Stimulated activated CD8-positive, alpha-beta memory T cell treated with anti-CD3 and anti-CD28 coated beads, Interleukin-15, amount 100 ng/mL, for 24 hours (primary cell): ENCODE results near the gene TTC39A.
"Not testable (repeated sequence)": the region's sequence is repeated elsewhere in the genome, so short reads cannot be mapped to it uniquely, and the experiment has no call there.

Experiments
- DNase-seq: peaks from one replicate; pipeline ENCODE4 v3.0.0-alpha.2; 2020; ENCODE audit warnings: low read depth

TTC39A gene

GRCh38 chr1:51266181-51266580 is 64.2 kb downstream of the TTC39A start:
- no peak for DNase-seq

- DNase-seq = no peak
Measured at GRCh38 chr1:51265618-51266017, 64.7 kb downstream of the TTC39A start.

- no peak for DNase-seq
Measured at GRCh38 chr1:51264451-51264850, 65.9 kb downstream of the TTC39A start.

DNA sequence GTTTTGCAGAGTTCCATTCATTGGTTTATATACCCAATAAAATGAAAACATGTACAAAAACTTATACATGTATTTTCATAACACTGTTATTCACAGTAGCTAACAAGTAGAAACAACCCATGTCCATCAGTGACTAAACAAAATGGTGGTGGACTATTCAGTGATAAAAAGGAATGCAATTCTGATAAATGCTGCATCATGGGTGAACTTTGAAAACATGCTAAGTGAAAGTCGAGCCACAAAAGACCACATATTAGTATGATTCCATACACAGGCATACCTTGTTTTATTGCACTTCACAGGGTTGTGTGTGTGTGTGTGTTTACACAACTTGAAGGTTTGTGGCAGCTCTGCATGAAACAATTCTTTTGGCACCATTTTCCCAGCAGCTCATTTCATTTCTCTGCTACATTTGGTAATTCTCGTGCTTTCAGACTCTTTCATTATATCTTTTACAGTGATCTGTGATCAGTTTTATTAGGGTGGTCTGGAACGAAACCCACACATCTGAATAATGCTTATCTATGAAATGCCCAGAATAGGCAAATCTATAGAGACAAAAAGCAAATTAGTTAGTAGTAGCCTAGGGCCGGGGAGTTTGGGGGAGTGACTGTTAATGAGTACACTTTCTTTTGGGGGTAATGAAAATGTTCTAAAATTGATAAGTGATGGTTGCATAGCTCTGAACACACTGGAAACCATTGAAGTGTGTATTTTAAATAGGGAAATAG is 67.0 kb downstream of the TTC39A start:
- DNase-seq = no peak

GRCh38 chr1:51255331-51255730 is 75.0 kb downstream of the TTC39A start:
- no peak for DNase-seq

GRCh38 chr1:51253691-51254090 is 76.7 kb downstream of the TTC39A start:
- DNase-seq = no peak

- DNase-seq = no peak
Measured at GRCh38 chr1:51252366-51252765, 78.0 kb downstream of the TTC39A start.

DNA sequence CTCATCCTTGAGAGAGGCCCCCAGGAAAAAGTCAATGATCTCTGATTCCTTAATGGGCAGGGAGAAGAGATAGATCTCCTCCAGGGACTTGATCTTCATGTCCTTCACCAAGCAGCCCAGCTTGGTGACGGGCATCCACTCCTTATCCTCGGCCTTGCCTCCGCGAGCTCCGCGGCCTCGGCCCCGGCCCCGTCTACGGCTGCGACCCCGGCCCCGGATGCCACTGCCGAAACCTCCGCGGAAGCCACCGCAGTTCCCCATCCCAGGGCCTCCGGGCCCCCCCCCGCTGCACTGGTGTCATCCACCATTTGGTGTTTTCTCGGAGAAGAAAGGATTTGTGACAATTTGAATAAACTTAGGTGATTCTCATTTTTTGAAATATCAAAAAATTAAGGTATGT is 79.2 kb downstream of the TTC39A start:
- DNase-seq = not testable (repeated sequence)

DNA sequence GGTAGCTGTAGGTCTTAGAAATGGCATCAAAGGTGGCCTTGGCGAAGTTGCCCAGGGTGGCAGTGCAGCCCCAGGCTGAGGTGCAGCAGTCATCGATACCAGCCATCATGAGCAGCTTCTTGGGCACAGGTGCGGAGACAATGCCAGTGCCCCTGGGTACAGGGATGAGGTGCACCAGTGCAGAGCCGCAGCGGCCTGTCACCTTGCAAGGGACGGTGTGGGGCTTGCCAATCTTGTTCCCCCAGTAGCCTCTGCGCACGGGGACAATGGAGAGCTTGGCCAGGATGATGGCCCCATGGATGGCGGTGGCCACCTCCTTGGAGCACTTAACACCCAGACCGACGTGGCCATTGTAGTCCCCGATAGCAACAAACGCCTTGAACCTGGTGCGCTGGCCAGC is 79.6 kb downstream of the TTC39A start:
- not testable (repeated sequence) for DNase-seq

GRCh38 chr1:51249445-51249844 is 80.9 kb downstream of the TTC39A start:
- no peak for DNase-seq

- DNase-seq = no peak
Measured at GRCh38 chr1:51247499-51247898, 82.9 kb downstream of the TTC39A start.

DNA sequence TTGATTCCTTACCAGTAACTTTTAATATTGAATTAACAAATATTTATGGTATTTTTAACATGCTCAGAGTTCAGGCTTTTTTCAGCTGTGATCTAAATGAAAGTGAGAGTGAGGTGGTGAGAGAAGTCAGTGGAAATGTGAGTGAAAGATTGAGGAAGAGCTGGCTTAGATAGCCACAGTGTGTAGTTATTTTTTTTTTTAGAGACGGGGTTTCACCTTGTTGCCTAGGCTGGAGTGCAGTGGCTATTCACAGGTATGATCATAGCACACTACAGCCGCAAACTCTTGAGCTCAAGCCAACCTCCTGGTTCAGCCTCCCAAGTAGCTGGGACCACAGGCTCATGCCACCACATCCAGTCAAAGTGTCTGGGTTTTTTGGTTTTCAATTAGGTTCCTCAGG is 83.3 kb downstream of the TTC39A start:
- DNase-seq = no peak

DNA sequence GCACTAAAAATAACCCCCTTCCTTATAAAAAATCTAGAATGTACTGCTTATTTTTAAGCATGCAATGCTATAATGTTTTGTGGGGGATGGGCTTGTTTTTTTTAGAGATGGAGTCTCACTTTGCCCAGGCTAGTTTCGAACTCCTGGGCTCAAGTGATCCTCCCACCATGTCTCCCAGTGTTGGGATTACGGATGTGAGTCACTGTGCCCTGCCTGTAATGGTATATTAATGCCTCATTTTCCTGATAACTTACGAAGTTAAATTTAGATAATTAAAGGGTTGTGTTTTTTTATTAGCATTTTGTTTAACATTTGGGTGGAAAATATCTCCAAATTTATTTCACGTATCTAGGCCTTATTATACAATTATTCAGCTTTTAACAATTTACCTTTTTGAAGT is 87.8 kb downstream of the TTC39A start:
- DNase-seq = no peak

- DNase-seq = no peak
Measured at GRCh38 chr1:51241119-51241518, 89.2 kb downstream of the TTC39A start.

DNA sequence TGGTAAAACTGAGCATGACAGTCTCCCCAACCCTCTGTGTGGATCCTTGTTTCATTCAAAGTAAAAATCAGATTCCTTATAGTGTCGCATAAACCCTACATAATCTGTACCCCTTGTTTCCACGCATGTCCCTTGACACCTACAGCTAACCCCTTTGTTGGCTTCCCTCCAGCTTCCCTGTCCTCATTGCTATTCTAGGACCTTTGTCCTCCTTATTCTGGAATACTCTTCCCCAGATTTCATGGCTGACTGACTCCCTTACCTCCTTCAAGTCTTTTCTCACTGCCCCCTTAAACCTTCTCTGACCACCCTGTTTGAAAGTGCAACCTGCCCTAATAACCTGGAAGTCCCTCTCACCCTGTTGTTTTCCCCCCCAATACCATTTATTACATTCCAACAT is 90.3 kb downstream of the TTC39A start:
- DNase-seq = no peak

GRCh38 chr1:51238034-51238403 is 92.3 kb downstream of the TTC39A start:
- no peak for DNase-seq

GRCh38 chr1:51237351-51238033 is 92.9 kb downstream of the TTC39A start:
- DNase-seq = no peak
